IPS DF 4.7 (cell line): Measurements from ENCODE around the gene ADPRHL1.
"Not testable (repeated sequence)": the region's sequence is repeated elsewhere in the genome, so short reads cannot be mapped to it uniquely, and the experiment has no call there.

Experiments used
- DNase-seq: peaks from one replicate; pipeline ENCODE4 v3.0.0-alpha.2; 2013; ENCODE audit warnings: low spot score; ENCODE audit errors: extremely low read depth

The ADPRHL1 gene

DNA sequence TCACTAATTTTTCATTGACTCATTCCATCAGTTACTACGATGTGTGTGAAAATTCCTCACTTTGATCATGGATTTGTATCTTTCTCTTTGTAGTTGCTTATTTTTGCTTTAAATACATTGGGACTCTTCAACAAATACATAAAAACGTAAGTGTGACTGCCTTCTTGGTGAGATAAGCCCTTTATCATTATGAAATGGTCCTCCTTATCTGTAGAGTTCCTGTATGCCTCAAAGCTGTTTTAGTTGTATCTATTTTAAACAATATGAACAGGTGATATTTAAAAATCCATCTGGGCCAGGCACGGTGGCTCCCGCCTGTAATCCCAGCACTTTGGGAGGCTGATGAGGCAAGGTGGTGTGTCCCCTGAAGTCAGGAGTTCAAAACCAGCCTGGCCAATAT lies 25.9 kb upstream of the ADPRHL1 start:
- no peak for DNase-seq

DNA sequence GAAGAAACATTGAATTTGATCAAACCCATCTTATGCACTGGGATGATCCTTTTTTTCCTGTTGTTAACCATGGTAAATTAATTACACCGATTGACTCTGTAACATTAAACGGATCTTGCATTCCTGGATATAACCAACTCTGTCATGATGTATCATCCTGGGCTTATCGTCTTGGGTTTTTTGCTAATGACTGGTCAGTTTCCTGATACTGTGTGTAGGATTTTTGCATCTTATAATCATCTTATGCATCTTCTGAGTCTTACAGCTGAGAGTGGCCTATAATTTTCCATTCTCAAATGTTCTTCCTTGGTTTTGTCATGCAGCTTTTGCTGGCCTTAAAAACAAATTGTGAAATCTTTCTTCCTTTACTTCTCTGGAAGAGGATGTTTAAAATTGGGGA lies 24.4 kb upstream of the ADPRHL1 start:
- no peak for DNase-seq

DNA sequence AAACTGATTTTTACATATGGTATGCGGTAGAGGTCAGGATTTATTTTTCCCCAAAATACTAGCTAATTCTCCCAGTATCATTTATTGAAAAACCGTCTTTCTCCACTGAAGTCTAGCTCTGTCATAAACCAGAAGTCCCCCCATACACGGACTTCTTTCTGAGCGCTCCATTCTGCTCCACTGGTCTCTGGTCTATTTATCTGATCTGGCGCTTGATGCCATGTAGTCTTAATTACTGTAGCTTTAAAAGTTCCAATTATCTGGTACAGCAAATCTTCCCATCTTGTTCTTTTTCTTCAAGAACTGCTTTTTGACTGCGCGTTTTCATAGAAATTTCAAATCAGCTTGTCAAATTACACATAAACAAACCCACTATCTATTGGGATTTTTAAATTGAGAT lies 23.5 kb upstream of the ADPRHL1 start:
- no peak for DNase-seq

DNA sequence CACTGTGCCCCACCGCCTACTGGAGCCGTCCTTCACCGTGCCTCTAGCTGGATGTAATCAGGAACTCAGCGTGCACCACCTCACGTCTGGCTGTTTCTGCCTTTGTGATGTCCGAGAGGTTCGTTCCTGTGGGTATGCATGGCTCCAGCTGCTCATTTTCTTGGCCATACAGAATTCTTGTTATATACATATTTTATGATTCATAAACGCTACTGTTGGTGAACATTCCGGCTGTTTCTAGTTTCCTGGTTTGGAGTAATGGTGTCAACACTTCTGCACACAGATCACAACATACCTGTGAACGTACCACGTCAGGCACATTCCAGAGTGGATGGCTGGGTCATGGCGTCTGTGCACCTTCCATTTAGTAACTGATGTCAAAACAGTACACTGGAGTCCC lies 22.6 kb upstream of the ADPRHL1 start:
- DNase-seq = no peak

DNA sequence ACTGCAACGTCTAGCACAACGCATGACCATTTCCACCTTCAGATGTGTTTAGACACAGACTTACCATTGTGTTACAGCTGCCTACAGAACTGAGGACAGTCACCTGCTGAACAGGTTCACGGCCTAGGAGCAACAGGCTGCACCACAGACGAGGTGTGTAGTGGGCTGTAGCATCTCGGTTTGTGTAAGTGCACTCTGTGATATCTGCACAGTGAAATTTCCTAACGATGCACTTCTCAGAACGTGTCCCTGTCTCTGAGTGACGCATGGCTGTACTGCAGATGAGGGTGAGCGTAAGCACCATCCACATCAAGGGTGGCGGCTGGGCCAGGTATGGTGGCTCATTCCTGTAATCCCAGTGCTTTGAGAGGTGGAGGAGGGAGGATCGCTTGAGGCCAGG lies 22.0 kb upstream of the ADPRHL1 start:
- DNase-seq = no peak

DNA sequence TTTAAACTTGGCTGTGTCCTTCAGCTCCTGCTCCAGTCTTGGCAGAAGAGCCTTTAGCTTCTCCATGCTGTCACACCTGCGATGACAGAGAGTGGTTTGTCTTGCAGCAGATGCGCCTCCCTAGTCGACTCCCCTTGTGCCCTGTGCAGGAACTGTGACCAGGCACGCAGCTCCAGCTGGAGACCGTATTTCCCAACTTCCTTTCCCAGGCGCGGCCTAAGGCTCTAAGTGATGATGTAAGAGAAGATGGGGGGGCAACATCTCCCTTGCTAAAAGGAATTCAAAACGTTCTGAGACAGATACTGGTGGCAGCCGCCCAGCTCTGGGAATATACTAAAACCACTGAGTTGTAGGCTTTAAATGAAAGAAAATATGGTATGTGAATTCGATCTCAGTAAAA lies 20.9 kb upstream of the ADPRHL1 start:
- no peak for DNase-seq

DNA sequence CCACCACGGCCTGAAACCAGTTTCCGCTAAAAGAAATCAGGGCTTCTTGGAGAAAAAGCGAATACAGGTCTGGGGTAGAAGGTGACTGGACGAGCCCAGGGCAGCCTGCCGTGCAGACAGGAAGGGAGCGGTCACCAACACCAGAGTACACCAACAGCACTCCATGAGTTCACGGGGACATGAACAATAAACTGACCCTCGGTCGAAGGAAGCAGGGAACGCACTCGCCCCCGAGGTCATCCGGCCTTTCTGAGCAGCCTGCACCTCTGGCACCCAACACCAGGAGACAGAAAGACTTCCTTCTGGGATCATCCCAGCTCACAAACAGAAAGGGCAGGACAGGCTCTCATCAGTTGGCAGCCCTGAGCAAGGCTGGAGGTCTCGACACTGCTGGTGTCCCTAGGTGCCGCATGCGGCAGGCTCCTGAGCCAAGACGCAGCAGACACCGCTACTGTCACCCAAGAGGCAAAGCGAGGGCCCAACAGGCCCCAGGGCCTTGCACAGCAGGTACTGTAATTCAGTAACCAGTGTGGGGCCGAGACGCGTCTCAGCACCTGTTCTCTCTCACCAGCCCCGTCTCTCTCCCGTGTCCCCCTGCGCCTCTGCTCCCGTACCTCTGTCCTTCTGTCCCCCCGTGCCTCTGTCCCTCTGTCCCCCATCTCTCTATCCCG lies 19.2 kb upstream of the ADPRHL1 start:
- DNase-seq = no peak

DNA sequence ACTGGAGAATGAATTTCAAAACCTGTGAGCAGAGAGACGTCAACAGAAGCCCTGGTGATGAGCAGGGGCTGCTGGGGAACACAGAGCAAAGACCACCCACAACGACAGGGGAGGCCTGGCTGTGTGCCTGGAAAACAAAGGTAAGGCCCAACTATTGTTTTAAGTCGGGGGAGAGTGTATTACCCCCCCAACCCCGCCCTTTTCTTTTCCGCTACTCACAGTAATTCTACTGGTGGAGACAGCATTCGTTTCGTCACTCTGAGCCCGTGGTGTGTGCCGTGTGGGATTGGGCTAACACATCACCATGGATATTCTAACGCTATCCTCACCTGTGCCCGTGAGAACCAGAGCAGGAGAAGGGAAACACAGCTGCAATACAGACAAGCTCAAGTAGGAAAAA lies 18.6 kb upstream of the ADPRHL1 start:
- DNase-seq = no peak

DNA sequence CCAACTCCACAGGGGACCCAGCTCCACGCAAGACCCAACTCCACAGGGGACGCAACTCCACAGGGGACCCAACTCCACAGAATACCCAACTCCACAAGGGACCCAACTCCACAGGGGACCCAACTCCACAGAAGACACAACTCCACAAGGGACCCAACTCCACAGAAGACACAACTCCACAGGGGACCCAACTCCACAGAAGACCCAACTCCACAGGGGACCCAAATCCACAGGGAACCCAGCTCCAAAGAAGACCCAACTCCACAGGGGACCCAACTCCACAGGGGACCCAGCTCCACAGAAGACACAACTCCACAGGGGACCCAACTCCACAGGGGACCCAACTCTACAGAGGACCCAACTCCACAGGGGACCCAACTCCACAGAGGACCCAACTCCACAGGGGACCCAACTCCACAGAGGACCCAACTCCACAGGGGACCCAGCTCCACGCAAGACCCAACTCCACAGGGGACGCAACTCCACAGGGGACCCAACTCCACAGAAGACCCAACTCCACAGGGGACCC lies 17.4 kb upstream of the ADPRHL1 start:
- DNase-seq = not testable (repeated sequence)

DNA sequence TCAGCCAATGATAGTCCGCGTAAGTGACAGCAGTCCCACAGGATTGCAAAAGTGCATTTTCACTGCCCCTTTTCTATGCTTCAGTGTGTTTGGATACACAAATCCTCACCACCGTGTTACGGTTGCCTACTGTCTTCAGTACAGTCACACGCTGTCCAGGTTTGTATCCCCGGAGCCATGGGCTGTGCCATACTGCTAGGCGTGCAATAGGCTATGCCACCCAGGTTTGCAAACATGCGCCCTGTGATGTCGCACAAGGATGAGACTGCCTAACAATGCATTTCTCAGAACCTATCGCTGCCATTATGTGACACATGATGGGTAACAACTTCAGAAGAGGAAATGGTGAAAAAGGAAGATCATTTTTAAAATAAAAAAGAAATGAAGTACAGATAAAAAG lies 16.8 kb upstream of the ADPRHL1 start:
- DNase-seq = no peak

DNA sequence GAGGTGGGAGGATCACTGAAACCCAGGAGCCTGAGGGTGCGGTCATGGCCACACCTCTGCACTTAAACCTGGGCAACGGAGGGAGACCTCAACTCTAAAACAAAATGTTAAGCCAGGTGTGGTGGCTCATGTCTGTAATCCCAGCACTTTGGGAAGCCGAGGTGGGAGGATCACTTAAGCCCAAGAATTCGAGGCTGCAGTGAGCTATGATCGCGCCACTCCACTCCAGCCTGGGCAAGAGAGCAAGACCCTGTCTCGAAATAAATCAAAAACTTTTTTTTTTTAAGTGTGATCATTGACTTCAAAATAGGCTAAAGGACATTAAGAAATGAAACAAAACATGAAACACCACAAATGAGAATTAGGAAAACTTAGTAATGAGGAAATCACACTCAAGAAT lies 16.3 kb upstream of the ADPRHL1 start:
- DNase-seq = no peak

DNA sequence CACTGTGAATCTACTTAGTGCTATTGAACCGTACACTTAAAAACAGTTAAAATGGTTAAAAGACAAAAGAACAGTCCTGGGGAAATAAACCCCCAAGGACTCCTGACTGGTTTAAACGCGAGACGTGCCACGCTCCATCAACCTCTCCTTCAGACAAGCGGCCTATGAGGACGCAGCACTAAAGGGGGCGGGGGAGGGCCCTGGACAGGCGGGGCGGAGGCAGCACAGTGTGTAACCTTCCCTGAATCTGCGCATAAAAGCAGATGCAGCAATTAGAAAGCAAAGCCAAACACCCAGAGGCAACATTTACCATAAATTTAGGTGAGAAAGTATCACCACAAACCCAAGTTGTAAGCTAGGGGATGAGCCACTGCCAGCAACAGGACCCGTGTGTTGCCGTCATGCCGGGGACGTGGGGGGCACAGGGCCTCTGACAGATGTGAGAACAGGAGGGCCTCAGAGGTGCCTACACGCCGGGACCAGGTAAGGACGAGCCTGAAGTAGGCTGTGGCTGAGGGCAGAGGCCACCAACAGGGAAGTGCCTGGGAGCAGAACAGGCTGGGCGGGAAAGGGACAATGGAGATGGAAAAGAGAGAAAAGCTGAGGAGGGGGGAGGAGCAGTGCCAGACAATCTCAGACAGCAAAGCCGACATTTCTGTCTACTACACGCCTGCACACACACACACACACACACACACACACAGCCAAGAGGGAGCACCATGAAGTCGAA lies 15.3 kb upstream of the ADPRHL1 start:
- DNase-seq = no peak

DNA sequence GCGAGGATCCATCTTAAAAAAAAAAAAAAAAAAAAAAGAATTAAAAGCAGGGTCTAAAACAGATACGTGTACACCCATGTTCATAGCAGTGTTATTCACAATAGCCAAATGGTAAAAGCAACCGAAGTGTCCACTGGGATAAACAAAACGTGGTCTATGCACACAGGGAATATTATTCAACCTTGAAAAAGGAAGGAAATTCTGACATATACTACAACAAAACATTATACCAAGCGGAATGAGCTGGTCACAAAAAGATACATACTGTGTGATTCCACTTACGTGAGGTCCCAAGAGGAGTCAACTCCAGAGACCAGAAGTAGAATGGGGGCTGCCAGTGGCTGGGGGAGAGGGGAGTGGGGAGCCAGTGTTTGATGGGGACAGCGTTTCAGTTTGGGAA lies 14.7 kb upstream of the ADPRHL1 start:
- no peak for DNase-seq

DNA sequence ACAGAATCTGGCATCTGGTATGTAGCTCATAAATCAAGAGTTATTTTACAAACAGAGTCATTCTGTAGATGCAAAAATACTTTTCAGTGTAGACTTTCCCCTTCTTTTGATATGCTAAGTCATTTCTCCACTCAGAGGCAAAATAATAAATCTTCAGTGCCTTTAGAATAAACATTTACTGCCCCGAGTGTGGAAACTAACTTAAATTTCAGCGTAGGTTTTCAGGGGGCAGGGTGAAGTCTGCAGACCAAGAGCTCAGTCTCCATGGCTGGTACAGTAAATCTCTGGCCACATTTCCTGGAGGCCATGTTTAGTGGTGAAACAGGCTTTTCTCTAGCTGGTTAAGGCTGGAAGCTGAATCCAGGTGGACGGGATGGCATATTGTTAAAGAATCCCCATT lies 13.1 kb upstream of the ADPRHL1 start:
- DNase-seq = no peak

DNA sequence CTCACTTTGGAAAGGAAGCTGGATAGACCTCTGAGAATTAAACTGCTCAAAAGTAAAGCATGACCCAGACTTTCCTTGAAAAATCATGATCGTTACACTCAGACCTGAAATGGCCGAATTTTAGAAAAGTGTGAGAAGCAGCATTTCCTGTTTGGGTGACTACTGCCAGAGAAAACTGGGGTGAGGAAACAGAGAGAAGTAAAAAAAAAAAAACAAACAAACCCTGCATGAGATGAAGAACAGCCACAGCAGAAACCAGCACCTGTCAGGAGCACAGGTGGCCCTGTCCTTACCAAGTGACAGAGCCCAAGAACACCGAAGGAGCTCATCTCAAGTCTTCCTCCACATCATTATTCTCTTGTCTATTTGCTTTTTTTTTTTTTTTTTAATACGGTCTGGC lies 12.0 kb upstream of the ADPRHL1 start:
- no peak for DNase-seq

DNA sequence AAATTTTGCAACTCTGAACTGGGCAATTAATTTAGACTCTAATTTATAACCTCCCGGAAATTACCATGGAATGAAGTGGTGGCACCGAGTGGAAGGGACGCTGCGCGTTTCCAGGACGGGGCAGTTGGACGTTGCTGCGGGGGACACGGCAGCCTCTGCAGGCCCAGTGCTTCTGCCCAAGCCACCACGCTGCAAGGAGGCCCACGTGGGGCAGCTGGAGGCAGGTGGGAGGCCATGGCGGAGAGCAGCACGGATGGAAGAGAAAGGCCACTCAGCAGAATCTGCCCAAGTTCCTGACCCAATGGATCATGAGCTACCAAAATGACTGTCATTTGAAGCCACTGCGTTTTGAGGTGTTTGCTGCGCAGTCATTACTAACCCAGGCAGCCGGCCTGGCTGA lies 11.2 kb upstream of the ADPRHL1 start:
- no peak for DNase-seq

DNA sequence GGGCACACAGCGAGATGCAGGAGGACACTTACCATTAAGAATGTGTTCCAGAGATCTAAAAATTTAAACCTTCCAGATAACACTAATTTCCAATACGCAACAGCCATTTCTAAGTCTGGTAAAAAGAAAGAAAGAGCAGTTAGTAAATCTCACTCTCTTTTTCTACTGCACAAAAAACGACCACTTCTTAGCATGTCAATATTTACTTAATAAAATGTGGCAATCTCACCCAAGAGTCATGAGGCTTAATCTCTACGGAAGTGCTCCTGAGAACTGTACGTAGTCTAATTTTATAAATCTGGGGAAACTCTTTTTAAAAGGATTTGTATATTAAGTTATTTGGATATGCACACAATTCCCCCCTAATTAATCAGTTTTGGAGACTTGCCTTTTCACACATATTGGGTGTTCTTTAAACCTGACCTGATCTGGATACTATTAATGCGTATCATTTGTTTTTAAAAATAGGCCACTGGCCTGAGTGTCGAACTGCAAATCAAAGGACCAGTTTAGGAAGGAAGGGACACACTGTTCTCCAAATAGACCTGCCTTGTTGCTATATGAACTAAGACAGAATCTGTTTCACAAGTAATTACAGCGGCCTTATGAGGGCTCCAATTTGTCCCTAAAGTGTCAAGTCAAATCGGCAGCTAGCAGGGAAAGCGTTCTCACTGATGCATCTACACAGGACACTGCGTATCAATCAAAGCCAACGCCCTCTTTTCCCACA lies 7.9 kb upstream of the ADPRHL1 start:
- no peak for DNase-seq

DNA sequence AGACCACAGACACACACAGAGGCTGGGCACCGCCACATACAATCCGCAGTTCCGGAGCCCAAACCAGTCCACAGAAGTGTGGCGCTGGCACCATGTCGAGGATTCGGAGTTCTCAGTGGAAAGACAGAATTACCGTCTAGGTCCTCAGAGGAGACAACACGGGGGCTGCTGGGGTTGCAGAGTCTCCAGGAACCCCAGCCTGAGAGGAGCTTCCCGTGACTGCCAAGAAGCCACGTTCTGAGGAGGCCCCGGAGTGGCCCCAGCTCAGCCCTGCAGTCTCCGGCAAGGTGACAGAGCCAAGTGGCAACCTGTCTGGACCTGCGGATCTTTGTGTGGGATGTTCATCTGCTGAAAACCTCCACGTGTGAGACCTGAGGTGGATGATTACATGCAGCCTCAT lies 7.3 kb upstream of the ADPRHL1 start:
- no peak for DNase-seq

DNA sequence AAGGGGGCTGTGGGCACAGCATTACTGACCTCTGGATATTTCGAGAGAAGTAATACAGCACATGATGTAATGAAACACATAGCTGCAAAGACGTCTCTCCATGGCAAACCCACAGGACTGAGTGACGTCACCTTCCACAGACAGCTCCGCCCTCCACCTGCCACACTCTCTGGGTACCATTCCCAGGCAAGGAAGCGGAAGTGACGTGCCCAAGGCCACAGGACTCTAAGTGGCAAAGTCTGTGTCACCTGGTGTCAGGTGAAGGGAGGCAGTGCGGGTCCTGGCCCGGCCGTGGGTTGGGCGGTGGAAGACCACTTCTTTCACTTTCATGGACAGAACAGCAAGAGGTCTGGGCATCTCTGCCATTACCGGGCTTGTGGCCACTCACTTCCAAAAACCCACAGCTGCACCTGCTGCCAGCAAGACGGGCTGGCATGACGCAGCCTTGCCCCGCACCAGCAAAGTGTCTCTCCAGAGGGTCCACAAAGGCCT lies 6.8 kb upstream of the ADPRHL1 start:
- no peak for DNase-seq

DNA sequence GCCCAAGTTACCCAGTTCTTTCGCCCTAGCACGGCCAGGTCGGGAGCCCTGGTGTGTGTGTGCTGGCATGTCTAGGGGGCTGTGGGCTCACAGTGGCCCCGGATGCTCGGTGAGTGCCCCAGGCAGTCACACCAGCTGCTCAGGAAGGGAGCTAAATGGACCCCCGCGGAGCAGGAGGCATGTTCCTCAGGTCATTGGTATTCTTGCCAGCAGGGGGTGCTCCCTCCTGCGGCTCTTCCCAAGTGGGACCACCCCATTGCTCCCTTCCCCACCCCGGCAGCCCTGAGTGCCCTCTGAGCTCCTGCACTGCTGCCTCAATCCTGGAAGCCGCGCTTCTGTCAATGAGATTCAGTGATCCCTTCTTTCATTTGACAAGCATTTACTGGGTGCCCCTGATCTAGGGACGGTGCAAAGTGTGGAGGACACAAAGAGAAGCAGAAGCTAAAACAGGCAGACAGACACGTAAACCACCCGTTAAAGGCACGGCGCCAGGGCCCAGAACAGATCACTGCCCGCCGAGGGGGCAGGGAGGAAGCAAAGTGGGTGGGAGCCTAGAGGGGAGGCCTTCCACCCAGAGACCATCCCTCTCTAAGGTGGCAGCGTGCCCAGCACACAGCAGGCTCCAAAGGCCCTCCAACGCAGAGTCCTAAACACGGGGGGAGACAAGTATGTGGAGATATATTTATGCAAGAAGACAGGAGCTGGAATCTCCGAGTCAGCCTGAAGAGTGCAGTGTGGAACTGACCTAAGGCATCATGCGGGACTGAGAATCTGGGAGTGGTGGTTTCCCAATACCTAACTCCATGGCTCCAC lies 5.2 kb upstream of the ADPRHL1 start:
- DNase-seq = no peak

DNA sequence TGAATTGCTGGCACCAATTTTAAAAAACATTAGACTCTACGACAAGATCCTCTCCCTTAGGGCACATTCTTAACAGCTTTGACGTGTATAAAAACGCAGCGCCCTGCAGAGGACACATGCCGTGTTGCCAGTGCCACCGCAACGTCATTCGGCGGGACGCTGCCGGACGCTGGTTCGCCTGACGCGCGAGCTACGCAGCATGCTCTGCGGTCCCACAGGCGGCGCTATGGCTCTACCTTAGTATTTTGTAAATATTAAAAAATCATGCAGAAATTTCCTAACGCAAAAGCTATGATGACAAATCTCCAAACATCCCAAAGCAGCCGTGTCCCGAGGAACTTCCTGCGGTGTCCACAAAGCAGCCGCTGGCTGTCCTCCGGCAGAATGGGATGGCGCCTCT lies 4.2 kb upstream of the ADPRHL1 start:
- DNase-seq = no peak
